Measurements from ENCODE around the gene ZCCHC24.

- TF ChIP-seq CTCF (IDR thresholded peaks at IDR 0.05) = no peak
- no peak for TF ChIP-seq POLR2A (IDR thresholded peaks at IDR 0.05)
- no peak for TF ChIP-seq EP300 (IDR thresholded peaks at IDR 0.05)
These were observed 43.4 kb upstream of the ZCCHC24 start for GRCh38 chr10:79488870-79489269.
